ENCODE results near the gene UBC.
"Not testable (repeated sequence)": the region's sequence is repeated elsewhere in the genome, so short reads cannot be mapped to it uniquely, and the experiment has no call there.

Gene UBC

DNA sequence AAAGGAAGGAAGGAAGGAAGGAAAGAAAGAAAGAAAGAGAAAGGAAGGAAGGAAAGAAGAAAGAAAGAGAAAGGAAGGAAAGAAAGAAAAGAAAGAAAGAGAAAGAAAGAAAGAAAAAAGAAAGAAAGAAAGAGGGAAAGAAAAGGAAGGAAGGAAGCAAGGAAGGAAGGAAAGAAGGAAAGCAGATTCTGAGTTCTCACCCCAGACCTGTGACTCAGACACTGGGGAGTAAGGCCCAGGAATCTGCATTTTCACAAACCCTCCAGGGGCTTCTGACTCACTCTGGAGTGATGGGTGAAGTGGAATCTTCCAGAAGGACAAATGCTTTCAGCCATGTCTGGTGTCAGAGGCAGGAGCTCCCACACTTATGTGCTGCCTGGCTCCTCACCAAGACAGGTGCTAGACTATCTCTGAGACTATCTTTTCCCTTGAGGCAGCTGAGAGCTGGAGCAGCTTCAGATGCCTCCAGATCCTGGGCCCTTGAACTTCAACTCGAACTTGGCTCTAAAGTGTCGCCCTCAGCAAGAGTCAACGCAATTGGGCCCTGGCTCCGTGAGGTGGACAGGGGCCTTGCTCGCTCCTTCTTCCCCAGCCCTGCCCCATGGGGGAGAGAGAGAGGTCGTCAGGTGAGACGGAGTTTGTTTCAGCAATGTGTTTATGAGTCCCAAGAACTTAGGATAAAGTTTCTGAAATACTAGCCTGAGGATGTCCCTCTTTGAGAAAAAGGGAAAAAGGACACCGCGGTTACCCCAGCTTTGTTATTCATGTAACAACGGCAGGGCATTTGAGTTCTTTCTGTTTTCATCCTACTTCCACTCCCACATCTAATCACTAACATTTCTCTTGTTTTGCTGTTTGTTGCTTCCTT, 31.0 kb downstream of the UBC start:
- DNase-seq, result no peak

DNA sequence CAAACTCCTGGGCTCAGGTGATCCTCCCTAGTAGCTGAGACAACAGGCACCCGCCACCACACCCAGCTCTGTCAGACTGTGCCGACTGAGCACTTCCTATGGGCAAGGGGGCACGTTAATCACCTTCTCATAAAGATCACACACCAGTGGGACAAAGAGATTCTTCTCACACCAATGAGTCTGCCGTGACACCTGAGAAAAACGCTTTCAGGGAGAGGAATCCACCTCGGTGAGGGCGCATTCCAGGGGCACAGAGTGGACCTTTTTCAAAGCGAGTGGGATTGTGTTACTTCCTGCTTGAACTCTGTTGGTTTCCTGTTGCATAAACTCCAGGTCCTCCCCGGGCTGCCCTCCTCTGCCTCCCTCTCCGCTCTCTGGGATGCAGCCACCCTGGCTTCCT, 33.3 kb downstream of the UBC start:
- DNase-seq, result no peak

DNA sequence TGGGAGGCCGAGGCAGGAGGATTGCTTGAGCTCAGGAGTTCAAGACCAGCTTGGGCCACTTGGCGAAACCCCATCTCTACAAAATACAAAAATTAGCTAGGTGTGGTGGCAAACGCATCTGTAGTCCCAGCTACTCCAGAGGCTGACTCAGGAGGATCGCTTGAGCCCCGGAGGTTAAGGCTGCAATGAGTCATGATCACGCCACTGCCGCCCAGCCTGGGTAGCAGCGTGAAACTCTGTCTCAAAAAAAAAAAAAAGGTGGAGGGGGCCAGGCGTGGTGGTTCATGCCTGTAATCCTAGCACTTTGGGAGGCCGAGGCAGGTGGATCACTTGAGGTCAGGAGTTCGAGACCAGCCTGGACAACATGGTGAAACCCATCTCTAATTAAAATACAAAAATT, 34.1 kb downstream of the UBC start:
- not testable (repeated sequence) for DNase-seq

DNA sequence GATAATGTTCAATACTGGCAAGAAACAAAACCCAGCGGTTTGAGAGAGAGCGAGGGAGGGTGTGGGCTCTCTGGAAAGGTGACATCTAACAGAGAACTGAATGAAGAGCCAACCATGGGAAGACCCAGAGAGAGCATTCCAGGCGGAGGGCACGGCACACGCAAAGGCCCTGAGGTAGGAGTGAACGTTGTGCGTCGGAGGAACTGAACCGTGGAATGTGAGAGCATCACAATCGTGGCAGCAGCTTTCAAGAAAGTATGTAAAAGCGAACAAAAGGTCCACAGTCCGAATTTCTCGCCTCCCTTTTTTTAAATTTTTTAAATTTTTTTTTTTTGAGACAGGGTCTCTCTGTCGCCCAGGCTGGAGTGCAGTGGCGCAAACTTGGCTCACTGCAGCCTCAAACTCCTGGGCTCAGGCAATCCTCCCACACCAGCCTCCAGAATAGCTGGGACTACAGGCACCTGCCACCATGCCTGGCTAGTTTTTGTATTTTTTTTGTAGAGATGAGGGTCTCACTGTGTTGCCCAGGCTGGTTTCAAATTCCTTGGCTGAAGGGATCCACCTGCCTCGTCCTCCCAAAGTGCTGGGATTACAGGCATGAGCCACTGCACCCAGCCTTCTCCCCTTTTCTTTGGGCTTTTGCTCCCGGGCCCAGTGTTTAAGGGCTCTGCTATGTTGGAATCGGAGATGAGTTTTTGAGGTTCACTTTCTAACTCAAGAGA, 35.5 kb downstream of the UBC start:
- DNase-seq, result no peak

DNA sequence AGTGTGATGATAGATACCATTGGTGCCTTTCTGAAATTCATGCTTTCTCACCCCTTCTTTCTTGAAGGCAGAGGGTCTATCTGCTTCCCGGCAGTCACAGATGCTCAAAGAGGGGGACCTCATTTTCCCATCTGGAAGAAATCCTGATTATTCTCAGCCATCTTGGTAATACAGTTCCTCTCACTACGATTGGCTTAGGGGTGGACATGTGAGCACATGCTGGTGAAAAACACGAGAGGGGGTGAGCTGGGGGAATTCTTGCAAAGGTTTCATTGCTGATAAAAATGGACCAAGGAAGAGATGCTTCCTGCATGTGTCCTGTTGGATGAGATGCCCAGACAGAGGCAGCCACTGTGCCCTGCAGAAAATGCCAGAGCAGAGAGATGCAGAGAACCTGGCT, 37.0 kb downstream of the UBC start:
- DNase-seq, result no peak

DNA sequence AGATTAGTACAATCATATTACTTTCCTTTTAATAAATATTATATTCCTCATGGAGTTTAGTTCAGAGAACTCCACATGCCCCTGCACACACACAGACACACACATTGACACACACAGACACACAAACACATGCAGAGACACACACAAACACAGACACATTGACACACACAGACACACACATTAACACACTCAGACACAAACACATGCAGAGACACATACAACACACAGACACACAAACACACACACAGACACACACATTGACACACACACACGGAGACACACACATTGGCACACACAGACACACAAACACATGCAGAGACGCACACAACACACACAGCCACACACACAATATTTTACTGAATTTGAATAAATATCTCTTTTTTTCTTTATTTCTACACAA, 38.3 kb downstream of the UBC start:
- DNase-seq, result no peak

DNA sequence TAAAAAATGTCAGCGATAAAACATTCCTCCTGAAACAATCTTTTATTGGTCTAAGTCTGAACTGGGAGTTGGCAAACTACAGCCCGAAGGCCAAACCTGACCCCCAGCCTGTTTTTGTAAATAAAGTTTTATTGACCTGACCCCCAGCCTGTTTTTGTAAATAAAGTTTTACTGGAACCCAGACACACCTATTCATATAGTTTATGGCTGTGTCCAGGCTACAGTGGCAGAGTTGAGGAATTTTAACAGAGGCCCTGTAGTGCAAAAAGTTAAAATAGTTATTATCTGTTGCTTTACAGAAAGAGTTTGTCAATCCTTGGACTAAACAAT, 38.7 kb downstream of the UBC start:
- DNase-seq, result no peak

DNA sequence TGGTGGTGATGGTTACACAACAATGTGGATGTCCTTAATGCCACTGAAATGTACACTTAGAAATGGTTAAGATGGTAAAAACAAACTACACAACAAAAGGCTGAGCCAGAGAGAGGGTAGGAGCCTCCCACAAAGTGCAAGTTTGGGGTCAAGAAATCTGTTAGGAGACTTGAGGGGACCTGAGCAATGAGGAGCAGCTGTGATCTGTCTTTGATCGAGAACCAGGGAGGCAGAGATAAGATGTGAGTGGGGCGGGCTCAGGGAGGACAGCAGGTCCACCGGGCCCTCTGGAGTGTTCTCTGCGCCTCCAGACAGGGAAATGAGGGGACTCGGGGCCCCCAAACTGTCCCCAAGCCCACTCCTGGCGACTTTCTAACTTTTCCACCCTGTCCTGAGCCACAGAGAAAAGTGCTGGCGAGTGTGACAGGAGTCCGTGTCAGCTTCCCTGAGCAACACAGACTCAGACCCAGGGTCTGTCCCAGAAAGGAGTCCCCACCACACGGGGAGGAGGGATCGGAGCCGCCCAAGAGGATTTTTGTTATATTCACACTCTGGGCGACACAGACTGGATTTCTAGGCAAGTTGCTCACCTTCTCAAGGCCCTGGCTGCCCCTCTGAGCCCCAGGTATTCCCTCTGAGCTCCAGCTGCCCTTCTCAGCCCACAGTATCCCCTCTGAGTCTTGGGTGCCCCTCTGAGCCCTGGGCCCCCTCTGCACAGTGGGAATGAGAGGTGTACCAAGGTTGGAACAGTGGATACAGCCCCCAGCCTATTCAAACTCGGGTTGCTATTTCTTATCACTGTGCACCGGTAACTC, 39.3 kb downstream of the UBC start:
- no peak for DNase-seq

DNA sequence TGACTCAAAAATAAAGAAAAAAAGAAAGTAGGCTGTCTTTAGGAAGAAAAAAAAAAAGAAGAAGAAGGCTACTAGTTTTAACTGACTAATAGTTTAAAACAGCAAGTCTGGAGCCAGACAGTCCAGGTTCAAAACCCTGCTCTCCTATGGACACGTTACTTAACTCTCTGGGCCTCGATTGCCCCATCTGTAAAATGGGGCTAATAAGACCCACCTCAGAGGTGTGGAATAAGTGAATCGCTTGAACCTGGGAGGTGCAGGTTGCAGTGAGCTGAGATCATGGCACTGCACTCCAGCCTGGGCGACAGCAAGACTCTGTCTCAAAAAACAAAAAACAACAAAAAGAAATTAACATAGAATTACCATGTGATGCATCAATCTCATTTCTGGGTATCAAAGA, 40.3 kb downstream of the UBC start:
- DNase-seq, result no peak

DNA sequence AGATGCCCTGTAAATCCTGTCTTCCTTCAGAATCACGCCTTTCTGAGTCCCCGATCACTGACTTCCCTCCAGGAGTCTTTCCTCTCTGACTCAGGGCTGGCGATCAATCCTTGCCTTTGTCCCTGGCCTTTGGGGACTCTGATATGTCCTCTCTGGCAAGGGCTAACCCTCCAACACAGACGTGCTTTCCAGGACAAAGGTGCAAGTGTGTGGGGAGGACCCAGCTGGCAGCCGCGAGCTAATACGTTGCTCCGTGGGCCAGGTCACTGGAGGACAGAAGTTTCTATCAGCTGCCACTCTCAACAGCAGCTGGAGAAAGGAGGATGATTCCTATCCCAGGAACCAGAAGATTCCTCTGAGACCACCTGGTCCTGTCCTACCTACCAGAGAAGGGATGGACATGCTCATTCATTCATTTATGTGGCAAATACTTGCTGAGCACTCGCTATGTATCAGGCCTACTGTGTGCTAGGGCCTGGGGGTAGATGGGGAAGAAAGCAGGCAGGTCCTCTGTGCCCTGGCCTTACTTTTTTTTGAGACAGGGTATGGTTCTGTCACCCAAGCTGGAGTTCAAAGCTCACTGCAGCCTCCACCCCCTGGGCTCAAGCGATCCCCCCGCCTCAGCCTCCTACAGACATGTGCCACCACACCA, 42.3 kb downstream of the UBC start:
- no peak for DNase-seq

DNA sequence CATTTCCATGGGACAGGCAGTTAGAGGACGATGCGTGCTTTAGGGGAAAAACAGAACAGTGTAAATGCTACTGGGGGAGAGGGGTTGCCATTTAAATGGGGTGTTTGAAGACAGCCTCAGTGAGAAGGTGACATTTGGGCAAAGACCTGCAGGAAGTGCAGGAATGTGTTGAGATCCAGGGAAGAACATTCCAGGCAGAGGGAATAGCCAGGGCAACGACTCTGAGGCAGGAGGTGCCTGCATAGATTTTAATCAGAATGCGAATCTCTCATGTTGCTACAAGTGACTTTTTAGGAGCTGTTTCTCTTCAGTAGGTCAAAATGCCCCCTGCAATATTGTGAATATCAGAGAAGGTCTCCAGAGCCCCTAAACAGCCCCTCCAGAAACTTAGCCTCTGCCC, 43.2 kb downstream of the UBC start:
- no peak for DNase-seq

DNA sequence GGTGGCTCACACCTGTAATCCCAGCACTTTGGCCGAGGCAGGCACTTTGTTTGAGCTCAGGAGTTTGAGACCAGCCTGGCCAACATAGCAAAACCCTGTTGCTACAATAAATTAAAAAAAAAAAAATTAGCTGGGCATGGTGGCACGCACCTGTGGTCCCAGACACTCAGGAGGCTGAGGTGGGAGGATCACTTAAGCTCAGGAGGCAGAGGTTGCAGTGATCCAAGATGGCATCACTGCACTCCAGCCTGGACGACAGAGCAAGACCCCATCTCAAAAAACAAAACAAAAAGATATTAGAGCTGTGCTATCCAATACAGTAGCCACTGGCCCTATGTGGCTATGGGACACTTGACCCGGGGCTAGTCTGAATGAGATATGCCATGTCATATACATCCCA, 43.9 kb downstream of the UBC start:
- no peak for DNase-seq

DNA sequence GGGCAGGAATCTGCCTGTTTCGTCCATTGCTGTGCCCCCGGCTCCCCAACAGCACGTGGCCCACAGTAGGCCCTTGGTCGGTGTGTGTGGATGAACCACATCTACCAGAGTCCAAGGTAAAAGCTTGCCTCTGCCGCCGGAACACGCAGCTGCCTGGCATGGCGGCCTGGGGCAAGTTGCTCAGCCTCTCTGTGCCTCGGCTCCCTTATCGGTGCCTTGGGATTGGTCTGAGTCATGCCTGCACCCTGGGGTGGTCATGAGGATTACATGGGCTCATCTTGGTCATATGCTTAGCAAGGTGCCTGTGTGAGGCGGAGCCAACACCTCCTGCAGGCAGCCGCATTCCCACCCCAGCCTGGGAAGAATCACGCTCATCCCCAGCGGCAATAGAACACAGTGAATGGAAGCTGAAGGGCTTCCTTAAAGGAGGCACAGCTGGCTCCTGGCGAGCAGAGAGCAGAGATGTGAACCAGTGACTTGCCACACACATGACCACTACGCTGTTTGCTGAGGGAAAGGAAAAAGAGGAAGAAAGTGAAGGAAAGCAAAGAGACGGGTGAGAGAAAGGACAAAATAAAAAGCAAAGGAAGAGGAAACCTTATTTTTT, 45.3 kb downstream of the UBC start:
- DNase-seq, result no peak

DNA sequence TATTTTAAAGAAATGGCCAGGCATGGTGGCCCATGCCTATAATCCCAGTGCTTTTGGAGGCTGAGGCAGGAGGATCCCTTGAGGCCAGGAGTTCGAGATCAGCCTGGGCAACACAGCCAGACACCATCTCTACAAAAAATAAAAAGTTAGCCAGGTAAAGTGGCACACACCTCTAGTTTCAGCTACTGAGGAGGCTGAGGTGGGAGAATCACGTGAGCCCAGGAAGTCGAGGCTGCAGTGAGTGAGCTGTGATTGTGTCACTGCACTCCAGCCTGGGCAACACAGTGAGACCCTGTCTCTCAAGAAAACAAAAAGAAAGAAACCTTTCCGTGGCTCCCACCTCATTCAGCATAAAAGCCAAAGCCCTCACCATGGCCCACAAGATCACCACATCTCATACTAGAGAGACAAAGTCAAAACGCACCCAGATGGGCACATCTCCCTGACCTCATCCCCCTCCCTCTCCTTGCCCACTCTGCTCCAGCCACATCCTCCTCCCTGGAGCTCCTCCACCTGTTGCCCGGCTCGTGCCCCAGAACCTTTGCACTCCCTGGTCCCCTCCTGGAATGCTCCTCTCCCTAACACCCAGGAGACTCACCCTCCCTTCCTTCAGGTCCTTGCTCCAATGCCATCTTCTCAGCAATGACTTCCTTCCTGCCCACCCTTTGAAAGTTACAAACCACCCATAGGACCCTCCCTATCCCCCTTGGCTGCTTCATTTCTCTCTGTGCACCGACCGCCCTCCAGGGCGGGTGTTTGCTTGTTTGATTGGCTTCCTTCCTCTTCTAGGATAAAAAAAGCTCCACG, 46.0 kb downstream of the UBC start:
- no peak for DNase-seq

DNA sequence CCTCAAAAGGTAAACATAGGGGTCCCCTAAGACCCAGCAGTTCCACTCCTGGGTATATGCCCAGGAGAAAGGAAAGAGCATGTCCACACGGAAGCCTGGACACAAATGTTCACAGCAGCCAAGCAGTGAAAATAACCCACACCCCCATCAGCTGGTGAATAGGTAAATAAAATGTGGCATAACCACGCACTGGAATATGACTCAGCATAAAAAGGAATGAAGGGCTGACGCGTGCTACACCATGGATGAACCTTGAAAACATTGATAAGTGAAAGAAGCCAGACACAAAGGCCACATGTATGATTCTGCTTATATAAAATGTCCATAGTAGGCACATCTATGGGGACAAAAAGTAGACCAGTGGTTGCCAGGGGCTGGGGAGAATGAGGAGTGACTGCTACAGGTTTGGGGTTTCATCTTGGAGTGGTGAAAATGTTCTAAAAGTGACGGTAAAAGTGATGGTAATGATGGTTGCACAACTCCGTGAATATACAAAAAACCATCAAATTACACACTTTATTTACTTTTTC, 47.0 kb downstream of the UBC start:
- DNase-seq, result no peak

DNA sequence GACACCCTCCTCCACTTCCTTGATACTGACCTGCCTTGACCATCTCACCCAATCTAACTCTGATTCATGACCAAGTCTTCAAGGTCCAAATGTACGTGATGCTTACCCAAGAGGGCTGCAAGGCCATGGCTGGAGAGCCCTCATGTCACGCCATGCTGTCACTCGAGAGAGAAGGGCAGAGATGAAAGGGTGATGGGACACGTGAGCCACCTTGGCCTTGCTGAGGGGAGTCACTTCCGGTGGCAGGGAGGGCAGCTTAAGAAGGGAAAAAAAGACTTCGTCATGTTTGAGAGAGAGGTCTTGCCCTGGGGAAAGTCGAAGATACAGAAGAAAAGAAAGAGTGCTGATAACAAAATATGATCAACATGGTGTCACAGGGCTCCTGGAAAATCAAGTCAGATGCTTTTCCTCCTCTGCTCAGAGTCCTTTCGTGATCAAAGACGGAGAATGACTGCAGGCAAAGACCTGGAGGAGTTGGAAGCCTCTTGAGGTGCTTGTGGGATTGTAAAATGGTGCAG, 47.5 kb downstream of the UBC start:
- DNase-seq, result no peak

DNA sequence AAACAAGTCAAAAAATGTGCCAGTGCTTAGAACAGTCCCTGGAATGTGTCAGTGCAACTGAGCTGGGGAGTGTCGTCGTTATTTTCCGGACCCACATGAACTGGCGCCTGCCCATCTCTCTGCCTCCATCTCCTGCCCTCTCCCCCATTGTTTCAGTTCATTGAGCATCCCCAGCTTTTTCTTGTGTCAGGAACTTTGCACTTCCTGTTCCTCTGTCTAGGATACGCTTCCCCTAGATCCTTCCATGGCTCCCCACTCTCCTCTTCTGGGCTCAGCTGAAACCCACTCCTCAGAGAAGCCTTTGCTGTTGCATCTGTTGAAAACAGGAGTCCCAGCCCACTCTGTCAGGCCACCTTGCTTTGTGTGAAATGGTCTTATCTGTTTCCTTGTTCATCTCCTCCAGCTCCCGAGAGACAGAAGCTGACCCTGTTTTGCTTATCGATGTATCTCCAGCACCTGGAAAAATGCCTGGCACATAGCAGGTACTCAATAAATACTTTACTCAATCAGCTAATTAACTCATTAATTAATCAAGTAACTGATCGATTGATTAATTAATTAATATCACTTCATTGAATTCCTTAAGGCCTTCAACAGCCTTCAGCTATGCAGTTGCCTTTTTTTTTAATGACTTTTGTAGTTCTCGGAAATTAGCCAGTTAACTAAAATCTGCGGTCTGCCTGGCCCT, 48.1 kb downstream of the UBC start:
- no peak for DNase-seq

DNA sequence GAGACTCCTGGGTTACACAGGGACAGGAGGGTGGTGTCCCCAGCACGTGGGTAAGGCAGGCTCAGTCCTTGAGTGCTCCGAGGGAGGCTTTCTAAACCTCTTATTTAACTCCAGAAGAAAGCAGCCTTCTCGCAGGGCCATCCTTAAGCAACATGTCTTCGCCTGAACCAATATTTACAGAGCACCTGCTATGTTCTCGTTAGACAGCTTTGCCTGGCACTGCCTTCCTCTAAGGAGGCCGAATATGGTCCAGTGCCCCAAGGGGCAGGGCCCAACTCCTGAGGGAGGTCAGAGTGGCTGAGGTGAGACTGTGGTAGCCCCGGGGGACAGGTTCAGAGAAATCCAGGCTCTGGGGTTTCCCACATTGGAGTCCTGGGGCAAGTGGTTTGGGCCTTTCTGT, 48.7 kb downstream of the UBC start:
- no peak for DNase-seq

DNA sequence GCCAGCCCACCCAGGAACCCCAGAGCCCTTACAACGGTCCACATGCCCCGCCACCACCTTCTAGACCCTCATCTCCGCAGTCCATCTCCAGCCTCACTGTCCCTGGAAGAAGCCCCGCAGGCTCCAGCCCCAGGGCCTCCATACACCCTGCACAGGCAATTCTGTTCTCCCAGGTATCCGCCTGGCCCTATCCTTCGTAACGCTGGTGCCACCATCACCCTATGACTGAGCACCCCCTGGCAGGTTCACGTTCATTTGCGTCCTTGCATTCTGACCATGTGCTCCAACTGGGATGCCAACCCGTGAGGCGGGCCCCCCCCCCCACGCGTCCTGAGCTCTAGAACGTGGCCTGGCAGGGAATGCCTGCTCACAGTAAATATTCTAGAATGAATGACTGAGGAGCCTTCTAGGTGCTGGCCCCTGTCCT, 50.1 kb downstream of the UBC start:
- no peak for DNase-seq

DNA sequence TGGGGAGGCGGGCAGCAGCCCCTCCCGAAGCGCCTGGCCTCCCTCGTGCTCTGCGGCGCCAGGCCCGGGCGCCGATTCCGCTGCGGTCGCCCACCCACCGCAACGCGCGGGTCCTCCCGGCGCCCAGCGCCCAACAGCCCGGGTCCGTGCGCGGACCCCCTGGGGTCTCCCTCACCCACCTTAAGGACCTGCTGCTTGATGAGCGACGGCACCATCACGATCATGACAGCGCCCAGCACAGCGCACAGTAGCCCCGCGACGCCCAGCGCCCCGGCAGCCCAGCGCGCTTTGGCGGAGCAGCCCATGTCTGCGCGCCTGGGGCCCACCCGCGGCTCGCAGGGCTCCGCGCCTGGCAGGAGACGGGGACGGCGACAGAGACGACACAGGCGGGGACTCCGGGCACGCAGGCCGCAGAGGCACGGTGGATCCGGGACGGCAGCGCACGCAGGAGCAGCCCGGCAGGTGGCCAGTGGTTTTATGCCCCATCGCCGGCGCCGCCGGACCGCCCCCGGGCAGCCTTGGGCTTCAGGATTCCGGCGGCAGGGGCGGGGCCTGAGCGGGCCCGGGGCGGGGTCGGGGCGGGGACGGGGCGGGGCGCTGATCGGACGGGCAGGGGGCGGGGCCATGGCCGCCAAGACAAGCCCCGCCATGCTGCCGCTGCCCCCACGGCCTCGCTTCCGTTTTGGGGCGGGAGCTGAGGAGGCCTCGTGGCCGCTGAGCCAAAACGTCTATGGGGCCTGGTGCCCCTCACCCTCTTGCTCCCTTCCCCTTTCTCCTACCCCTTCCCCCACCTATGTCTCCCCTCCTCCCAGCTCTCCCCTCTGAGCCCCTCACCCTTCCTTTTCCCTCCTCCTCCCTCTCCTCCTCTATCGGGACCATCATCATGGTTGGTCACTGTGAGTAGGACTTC, 50.8 kb downstream of the UBC start, which contains the start of gene SCARB1:
Gene SCARB1 (minus strand): TSS at position 449 of the 910 bp plus-strand sequence. CDS start 144 bp downstream, at position 305.
- peak; percentile 77 for DNase-seq

Data from activated naive CD4-positive, alpha-beta T cell treated with Interleukin-2 at 50 U/mL for 16 hours (primary cell).